Measurements from ENCODE around the gene RASGRP4.
"Not testable (repeated sequence)": the region's sequence is repeated elsewhere in the genome, so short reads cannot be mapped to it uniquely, and the experiment has no call there.

RASGRP4 gene

GRCh38 chr19:38417544-38418506, 8.2 kb downstream of the RASGRP4 start:
- Histone ChIP-seq H3K27me3 (replicated peaks; ENCODE audit: control insufficient read depth, insufficient read depth, low read length, poor library complexity, severe bottlenecking) (no peaks in the 10 kb centered on the region), H3K4me1 (ENCODE audit: control insufficient read depth, insufficient read depth, low read length, poor library complexity, severe bottlenecking) (peaks cover 16% of the 10 kb centered on the region), H3K9me3 (ENCODE audit: control insufficient read depth, low read length) (no peaks in the 10 kb centered on the region), H3K27ac (ENCODE audit: insufficient read depth, low read length, poor library complexity, severe bottlenecking) (peak overlapping the region; percentile 49), H3K4me3 (ENCODE audit: insufficient read depth, low read depth, low read length, poor library complexity, severe bottlenecking) (peak overlapping the region; percentile 55), H3K36me3 (ENCODE audit: control insufficient read depth, insufficient read depth, low read length) (no peaks in the 10 kb centered on the region)
- peak; percentile 24 to 42 (median 38) for DNase-seq

GRCh38 chr19:38417146-38417543, 8.9 kb downstream of the RASGRP4 start:
- no peak for DNase-seq
- H3K4me3 ChIP-seq (ENCODE audit: insufficient read depth, low read depth, low read length, poor library complexity, severe bottlenecking), result peak overlapping the region; percentile 55
- H3K36me3 ChIP-seq (ENCODE audit: control insufficient read depth, insufficient read depth, low read length), result no peaks in the 10 kb centered on the region
- H3K27ac ChIP-seq (ENCODE audit: insufficient read depth, low read length, poor library complexity, severe bottlenecking), result peak overlapping the region; percentile 49
- no peaks in the 10 kb centered on the region for H3K9me3 ChIP-seq (ENCODE audit: control insufficient read depth, low read length)
- no peaks in the 10 kb centered on the region for H3K27me3 ChIP-seq (replicated peaks; ENCODE audit: control insufficient read depth, insufficient read depth, low read length, poor library complexity, severe bottlenecking)
- H3K4me1 ChIP-seq (ENCODE audit: control insufficient read depth, insufficient read depth, low read length, poor library complexity, severe bottlenecking), result peaks cover 16% of the 10 kb centered on the region

GRCh38 chr19:38413416-38413815, 12.6 kb downstream of the RASGRP4 start:
- Histone ChIP-seq H3K4me1 (ENCODE audit: control insufficient read depth, insufficient read depth, low read length, poor library complexity, severe bottlenecking) (peaks cover 14% of the 10 kb centered on the region), H3K4me3 (ENCODE audit: insufficient read depth, low read depth, low read length, poor library complexity, severe bottlenecking) (no peak overlapping the region), H3K36me3 (ENCODE audit: control insufficient read depth, insufficient read depth, low read length) (no peaks in the 10 kb centered on the region), H3K27me3 (replicated peaks; ENCODE audit: control insufficient read depth, insufficient read depth, low read length, poor library complexity, severe bottlenecking) (no peaks in the 10 kb centered on the region), H3K27ac (ENCODE audit: insufficient read depth, low read length, poor library complexity, severe bottlenecking) (no peak overlapping the region), H3K9me3 (ENCODE audit: control insufficient read depth, low read length) (no peaks in the 10 kb centered on the region)
- no peak for DNase-seq

GRCh38 chr19:38412961-38413360, 13.1 kb downstream of the RASGRP4 start:
- no peak overlapping the region for H3K27ac ChIP-seq (ENCODE audit: insufficient read depth, low read length, poor library complexity, severe bottlenecking)
- DNase-seq, result no peak
- H3K4me1 ChIP-seq (ENCODE audit: control insufficient read depth, insufficient read depth, low read length, poor library complexity, severe bottlenecking), result peaks cover 10% of the 10 kb centered on the region
- no peaks in the 10 kb centered on the region for H3K36me3 ChIP-seq (ENCODE audit: control insufficient read depth, insufficient read depth, low read length)
- H3K27me3 ChIP-seq (replicated peaks; ENCODE audit: control insufficient read depth, insufficient read depth, low read length, poor library complexity, severe bottlenecking), result no peaks in the 10 kb centered on the region
- no peak overlapping the region for H3K4me3 ChIP-seq (ENCODE audit: insufficient read depth, low read depth, low read length, poor library complexity, severe bottlenecking)
- no peaks in the 10 kb centered on the region for H3K9me3 ChIP-seq (ENCODE audit: control insufficient read depth, low read length)

GRCh38 chr19:38412491-38412890, 13.5 kb downstream of the RASGRP4 start:
- Histone ChIP-seq H3K9me3 (ENCODE audit: control insufficient read depth, low read length) (no peaks in the 10 kb centered on the region), H3K27ac (ENCODE audit: insufficient read depth, low read length, poor library complexity, severe bottlenecking) (no peak overlapping the region), H3K27me3 (replicated peaks; ENCODE audit: control insufficient read depth, insufficient read depth, low read length, poor library complexity, severe bottlenecking) (no peaks in the 10 kb centered on the region), H3K4me3 (ENCODE audit: insufficient read depth, low read depth, low read length, poor library complexity, severe bottlenecking) (no peak overlapping the region), H3K4me1 (ENCODE audit: control insufficient read depth, insufficient read depth, low read length, poor library complexity, severe bottlenecking) (peaks cover 5% of the 10 kb centered on the region), H3K36me3 (ENCODE audit: control insufficient read depth, insufficient read depth, low read length) (no peaks in the 10 kb centered on the region)
- no peak for DNase-seq

- H3K27me3 ChIP-seq (replicated peaks; ENCODE audit: control insufficient read depth, insufficient read depth, low read length, poor library complexity, severe bottlenecking); H3K4me1 ChIP-seq (ENCODE audit: control insufficient read depth, insufficient read depth, low read length, poor library complexity, severe bottlenecking); H3K36me3 ChIP-seq (ENCODE audit: control insufficient read depth, insufficient read depth, low read length); H3K4me3 ChIP-seq (ENCODE audit: insufficient read depth, low read depth, low read length, poor library complexity, severe bottlenecking); DNase-seq; H3K27ac ChIP-seq (ENCODE audit: insufficient read depth, low read length, poor library complexity, severe bottlenecking); H3K9me3 ChIP-seq (ENCODE audit: control insufficient read depth, low read length): not testable (repeated sequence)
Measured at GRCh38 chr19:38411898-38412297, 14.1 kb downstream of the RASGRP4 start.

GRCh38 chr19:38411041-38411712, 14.8 kb downstream of the RASGRP4 start:
- no peak overlapping the region for H3K4me3 ChIP-seq (ENCODE audit: insufficient read depth, low read depth, low read length, poor library complexity, severe bottlenecking)
- no peaks in the 10 kb centered on the region for H3K4me1 ChIP-seq (ENCODE audit: control insufficient read depth, insufficient read depth, low read length, poor library complexity, severe bottlenecking)
- no peaks in the 10 kb centered on the region for H3K9me3 ChIP-seq (ENCODE audit: control insufficient read depth, low read length)
- H3K36me3 ChIP-seq (ENCODE audit: control insufficient read depth, insufficient read depth, low read length), result no peaks in the 10 kb centered on the region
- DNase-seq, result no peak
- no peak overlapping the region for H3K27ac ChIP-seq (ENCODE audit: insufficient read depth, low read length, poor library complexity, severe bottlenecking)
- H3K27me3 ChIP-seq (replicated peaks; ENCODE audit: control insufficient read depth, insufficient read depth, low read length, poor library complexity, severe bottlenecking), result no peaks in the 10 kb centered on the region

GRCh38 chr19:38410407-38410806, 15.6 kb downstream of the RASGRP4 start:
- not testable (repeated sequence) for H3K4me1 ChIP-seq (ENCODE audit: control insufficient read depth, insufficient read depth, low read length, poor library complexity, severe bottlenecking); H3K27me3 ChIP-seq (replicated peaks; ENCODE audit: control insufficient read depth, insufficient read depth, low read length, poor library complexity, severe bottlenecking); H3K36me3 ChIP-seq (ENCODE audit: control insufficient read depth, insufficient read depth, low read length); H3K9me3 ChIP-seq (ENCODE audit: control insufficient read depth, low read length); H3K4me3 ChIP-seq (ENCODE audit: insufficient read depth, low read depth, low read length, poor library complexity, severe bottlenecking); DNase-seq; H3K27ac ChIP-seq (ENCODE audit: insufficient read depth, low read length, poor library complexity, severe bottlenecking)

GRCh38 chr19:38409631-38410133, 16.3 kb downstream of the RASGRP4 start:
- Histone ChIP-seq H3K4me3 (ENCODE audit: insufficient read depth, low read depth, low read length, poor library complexity, severe bottlenecking) (no peak overlapping the region), H3K27ac (ENCODE audit: insufficient read depth, low read length, poor library complexity, severe bottlenecking) (no peak overlapping the region), H3K9me3 (ENCODE audit: control insufficient read depth, low read length) (no peaks in the 10 kb centered on the region), H3K27me3 (replicated peaks; ENCODE audit: control insufficient read depth, insufficient read depth, low read length, poor library complexity, severe bottlenecking) (no peaks in the 10 kb centered on the region), H3K4me1 (ENCODE audit: control insufficient read depth, insufficient read depth, low read length, poor library complexity, severe bottlenecking) (no peaks in the 10 kb centered on the region), H3K36me3 (ENCODE audit: control insufficient read depth, insufficient read depth, low read length) (no peaks in the 10 kb centered on the region)
- no peak for DNase-seq

- no peak for DNase-seq
- Histone ChIP-seq H3K9me3 (ENCODE audit: control insufficient read depth, low read length) (no peaks in the 10 kb centered on the region), H3K4me3 (ENCODE audit: insufficient read depth, low read depth, low read length, poor library complexity, severe bottlenecking) (no peak overlapping the region), H3K27ac (ENCODE audit: insufficient read depth, low read length, poor library complexity, severe bottlenecking) (no peak overlapping the region), H3K36me3 (ENCODE audit: control insufficient read depth, insufficient read depth, low read length) (no peaks in the 10 kb centered on the region), H3K4me1 (ENCODE audit: control insufficient read depth, insufficient read depth, low read length, poor library complexity, severe bottlenecking) (peaks cover 4% of the 10 kb centered on the region), H3K27me3 (replicated peaks; ENCODE audit: control insufficient read depth, insufficient read depth, low read length, poor library complexity, severe bottlenecking) (no peaks in the 10 kb centered on the region)
Measured at GRCh38 chr19:38405276-38405675, 20.7 kb downstream of the RASGRP4 start.

Data from effector memory CD4-positive, alpha-beta T cell (primary cell).